Gastrocnemius medialis (tissue), 4 donors: ENCODE results near the gene LCE2B. TPM values are rescaled to one million over a fixed set of nuclear protein-coding genes. Genes with fewer than 3 reads are reported as not detected.
"Not testable (repeated sequence)": the region's sequence is repeated elsewhere in the genome, so short reads cannot be mapped to it uniquely, and the experiment has no call there.

Source experiments
- ATAC-seq, 2 donors: fragments of 150-250 bp; one replicate each; pipeline ENCODE4 v1.9.1; 2016
- DNase-seq, 2 donors: peaks; one replicate each; pipeline ENCODE4 v3.0.0-alpha.2; 2019
- H3K27ac ChIP-seq, 4 donors: fragments of 200-600 bp; sonication (generic); 1 replicate in 1 of 4; 2 replicates in 3 of 4; pipeline ENCODE4 v1.5.1; 2016 to 2018; ENCODE audit warnings: mild to moderate bottlenecking in 2 of 4, moderate library complexity in 1 of 4
- H3K27me3 ChIP-seq, 3 donors: fragments of 200-600 bp; sonication (generic) in 2 of 3; 1 replicate in 1 of 3; 2 replicates in 2 of 3; pipeline versions ENCODE4 v1.5.1 to v1.6.0; 2016 to 2019; ENCODE audit warnings: mild to moderate bottlenecking in 1 of 3, moderate library complexity in 1 of 3
- H3K36me3 ChIP-seq, 2 donors: fragments of 200-600 bp; sonication (generic) in 1 of 2; one replicate each; pipeline ENCODE4 v1.5.1; 2017 to 2018
- H3K4me1 ChIP-seq, 2 donors: fragments of 200-600 bp; sonication (generic) in 1 of 2; one replicate each; pipeline ENCODE4 v1.5.1; 2016 to 2017; ENCODE audit warnings: mild to moderate bottlenecking in 2 of 2
- H3K4me3 ChIP-seq, 4 donors: fragments of 200-600 bp; sonication (generic) in 3 of 4; 1 replicate in 1 of 4; 2 replicates in 3 of 4; pipeline ENCODE4 v1.5.1; 2016 to 2019; ENCODE audit warnings: mild to moderate bottlenecking in 2 of 4
- H3K9me3 ChIP-seq, 3 donors: fragments of 200-600 bp; sonication (generic) in 2 of 3; 1 replicate in 1 of 3; 2 replicates in 2 of 3; pipeline ENCODE4 v1.5.1; 2016 to 2019
- CTCF ChIP-seq, 5 experiments: fragments of 450-650 bp in 3 of 5; fragments of 200-600 bp in 2 of 5; sonication (generic) in 2 of 5; IDR thresholded peaks in 4 of 5; conservative IDR thresholded peaks in 1 of 5; 1 replicate in 4 of 5; 2 replicates in 1 of 5; pipeline ENCODE4 v1.5.1; 2016 to 2019; ENCODE audit warnings: antibody characterized with exemption in 5 of 5, mild to moderate bottlenecking in 3 of 5, moderate library complexity in 3 of 5
- POLR2A ChIP-seq, 2 donors: fragments of 450-650 bp; IDR thresholded peaks; one replicate each; pipeline ENCODE4 v1.6.1; 2017; ENCODE audit warnings: antibody characterized with exemption in 2 of 2, mild to moderate bottlenecking in 2 of 2, moderate library complexity in 2 of 2
- in situ Hi-C, 4 donors: fragments of 200-750 bp; cut with MboI; loops; one replicate each; pipeline versions ENCODE4 v1.15.0 to v1.8.0; 2017; ENCODE audit warnings: low sequenced_read_pairs in 4 of 4
- intact Hi-C: fragments of 100-400 bp; cut with DNase I; formaldehyde crosslinking; loops from one replicate; pipeline ENCODE4 v1.15.1; 2023; ENCODE audit warnings: low total_unique reads
- total RNA-seq, 4 donors: library from RNA; depleted of rRNA; stranded (reverse); fragments of >200 nt; gene quantifications; one replicate each; pipeline versions ENCODE4 v1.1.0 to v1.2.3, GENCODE V29; 2016

LCE2B gene
- total RNA-seq, 4 donors from 2014 or later, result not detected

- no peak for ATAC-seq
- in situ Hi-C loops (no loop called here), intact Hi-C loops (no loop called here)
- no peak for TF ChIP-seq POLR2A (IDR thresholded peaks at IDR 0.05)
- TF ChIP-seq CTCF (IDR thresholded peaks at IDR 0.05 in 4 of 5, conservative IDR thresholded peaks at IDR 0.05 in 1 of 5), result peak in 1 of 5 experiments; percentile 11
- no peaks in the 10 kb centered on the region for H3K9me3 ChIP-seq
- no peak overlapping the region for H3K4me3 ChIP-seq
- no peaks in the 10 kb centered on the region for H3K27me3 ChIP-seq
- H3K36me3 ChIP-seq, result no peaks in the 10 kb centered on the region
- no peaks in the 10 kb centered on the region for H3K4me1 ChIP-seq
- DNase-seq, result no peak
- H3K27ac ChIP-seq, result no peak overlapping the region
Observed at GRCh38 chr1:152654110-152654509, 31.8 kb upstream of the LCE2B start.

GRCh38 chr1:152656459-152656858 is 29.5 kb upstream of the LCE2B start:
- Histone ChIP-seq H3K36me3 (no peaks in the 10 kb centered on the region), H3K4me3 (no peak overlapping the region), H3K27ac (no peak overlapping the region), H3K4me1 (no peaks in the 10 kb centered on the region), H3K9me3 (no peaks in the 10 kb centered on the region), H3K27me3 (no peaks in the 10 kb centered on the region)
- intact Hi-C loops (no loop called here), in situ Hi-C loops (no loop called here)
- TF ChIP-seq CTCF (IDR thresholded peaks at IDR 0.05 in 4 of 5, conservative IDR thresholded peaks at IDR 0.05 in 1 of 5), result no peak
- no peak for TF ChIP-seq POLR2A (IDR thresholded peaks at IDR 0.05)
- ATAC-seq (no peak), DNase-seq (no peak)

GRCh38 chr1:152657677-152658076 is 28.2 kb upstream of the LCE2B start:
- in situ Hi-C loops, result no loop called here

GRCh38 chr1:152658649-152659048 is 27.3 kb upstream of the LCE2B start:
- Histone ChIP-seq H3K4me3 (no peak overlapping the region), H3K9me3 (no peaks in the 10 kb centered on the region), H3K36me3 (no peaks in the 10 kb centered on the region), H3K4me1 (no peaks in the 10 kb centered on the region), H3K27me3 (no peaks in the 10 kb centered on the region), H3K27ac (no peak overlapping the region)
- intact Hi-C loops (no loop called here), in situ Hi-C loops (no loop called here)
- TF ChIP-seq CTCF (IDR thresholded peaks at IDR 0.05 in 4 of 5, conservative IDR thresholded peaks at IDR 0.05 in 1 of 5), result no peak
- TF ChIP-seq POLR2A (IDR thresholded peaks at IDR 0.05), result no peak
- no peak for DNase-seq
- ATAC-seq, result no peak

More at GRCh38 chr1:152657677-152658076, 28.2 kb upstream of the LCE2B start:
- ATAC-seq (no peak), DNase-seq (no peak)
- Histone ChIP-seq H3K4me1 (no peaks in the 10 kb centered on the region), H3K36me3 (no peaks in the 10 kb centered on the region), H3K27me3 (no peaks in the 10 kb centered on the region), H3K27ac (no peak overlapping the region), H3K9me3 (no peaks in the 10 kb centered on the region), H3K4me3 (no peak overlapping the region)
- no peak for TF ChIP-seq CTCF (IDR thresholded peaks at IDR 0.05 in 4 of 5, conservative IDR thresholded peaks at IDR 0.05 in 1 of 5)
- TF ChIP-seq POLR2A (IDR thresholded peaks at IDR 0.05), result no peak
- intact Hi-C loops, result no loop called here

- ATAC-seq (no peak), DNase-seq (no peak)
- in situ Hi-C loops, result no loop called here
- H3K4me3 ChIP-seq, result no peak within 1 kb of the TSS
- intact Hi-C loops, result no loop called here
- no peaks in the 10 kb centered on the region for H3K27me3 ChIP-seq
- no peak within 1 kb of the TSS for H3K27ac ChIP-seq
- no peaks in the 10 kb centered on the region for H3K4me1 ChIP-seq
- no peak for TF ChIP-seq POLR2A (IDR thresholded peaks at IDR 0.05)
- TF ChIP-seq CTCF (IDR thresholded peaks at IDR 0.05 in 4 of 5, conservative IDR thresholded peaks at IDR 0.05 in 1 of 5), result no peak
- H3K36me3 ChIP-seq, result no peaks in the 10 kb centered on the region
- H3K9me3 ChIP-seq, result no peaks in the 10 kb centered on the region
Observed at GRCh38 chr1:152663098-152663497, 22.8 kb upstream of the LCE2B start, which contains the start of gene LCE2D. TSS of gene LCE2D (plus strand) at chr1:152663380. CDS start at chr1:152664106, 726 bp downstream.

GRCh38 chr1:152666171-152666570 is 19.8 kb upstream of the LCE2B start:
- H3K27me3 ChIP-seq, H3K4me3 ChIP-seq, in situ Hi-C loops, H3K9me3 ChIP-seq, H3K36me3 ChIP-seq, H3K4me1 ChIP-seq, DNase-seq, ATAC-seq, H3K27ac ChIP-seq, intact Hi-C loops: not testable (repeated sequence)
